CD4-positive, alpha-beta T cell treated with Interleukin-21 for 1 hour (primary cell): ENCODE results near the gene KIR3DL3.
"Not testable (repeated sequence)": the region's sequence is repeated elsewhere in the genome, so short reads cannot be mapped to it uniquely, and the experiment has no call there.

ENCODE experiments used
- DNase-seq: peaks from one replicate; pipeline ENCODE4 v3.0.0-alpha.2; 2020

The KIR3DL3 gene

DNA sequence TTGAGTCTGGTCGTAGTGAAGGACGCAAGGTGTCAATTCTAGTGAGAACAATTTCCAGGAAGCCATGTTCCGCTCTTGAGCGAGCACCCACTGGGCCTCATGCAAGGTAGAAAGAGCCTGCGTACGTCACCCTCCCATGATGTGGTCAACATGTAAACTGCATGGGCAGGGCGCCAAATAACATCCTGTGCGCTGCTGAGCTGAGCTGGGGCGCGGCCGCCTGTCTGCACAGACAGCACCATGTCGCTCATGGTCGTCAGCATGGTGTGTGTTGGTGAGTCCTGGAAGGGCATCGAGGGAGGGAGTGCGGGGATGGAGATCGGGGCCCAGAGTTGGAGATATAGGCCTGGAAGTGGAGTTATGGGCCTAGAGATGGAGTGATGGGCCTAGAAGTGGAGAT lies 14.1 kb downstream of the KIR3DL3 start, which contains the start of gene KIR2DL3:
TSS of gene KIR2DL3 (plus strand) at position 208 of the 400 bp plus-strand sequence. CDS start at position 241, 33 bp downstream.
- not testable (repeated sequence) for DNase-seq

DNA sequence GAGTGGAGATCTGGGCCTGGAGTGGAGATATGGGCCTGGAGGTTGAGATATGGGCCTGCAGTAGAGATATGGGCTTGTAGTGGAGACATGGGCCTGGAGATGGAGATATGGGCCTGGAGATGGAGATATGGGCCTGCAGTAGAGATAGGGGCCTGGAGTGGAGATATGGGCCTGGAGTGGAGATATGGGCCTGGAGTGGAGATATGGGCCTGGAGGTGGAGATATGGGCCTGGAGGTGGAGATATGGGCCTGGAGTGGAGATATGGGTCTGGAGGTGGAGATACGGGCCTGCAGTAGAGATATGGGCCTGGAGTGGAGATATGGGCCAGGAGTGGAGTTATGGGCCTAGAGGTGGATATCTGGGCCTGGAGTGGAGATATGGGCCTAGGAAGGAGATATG lies 14.5 kb downstream of the KIR3DL3 start:
- DNase-seq: no peak

DNA sequence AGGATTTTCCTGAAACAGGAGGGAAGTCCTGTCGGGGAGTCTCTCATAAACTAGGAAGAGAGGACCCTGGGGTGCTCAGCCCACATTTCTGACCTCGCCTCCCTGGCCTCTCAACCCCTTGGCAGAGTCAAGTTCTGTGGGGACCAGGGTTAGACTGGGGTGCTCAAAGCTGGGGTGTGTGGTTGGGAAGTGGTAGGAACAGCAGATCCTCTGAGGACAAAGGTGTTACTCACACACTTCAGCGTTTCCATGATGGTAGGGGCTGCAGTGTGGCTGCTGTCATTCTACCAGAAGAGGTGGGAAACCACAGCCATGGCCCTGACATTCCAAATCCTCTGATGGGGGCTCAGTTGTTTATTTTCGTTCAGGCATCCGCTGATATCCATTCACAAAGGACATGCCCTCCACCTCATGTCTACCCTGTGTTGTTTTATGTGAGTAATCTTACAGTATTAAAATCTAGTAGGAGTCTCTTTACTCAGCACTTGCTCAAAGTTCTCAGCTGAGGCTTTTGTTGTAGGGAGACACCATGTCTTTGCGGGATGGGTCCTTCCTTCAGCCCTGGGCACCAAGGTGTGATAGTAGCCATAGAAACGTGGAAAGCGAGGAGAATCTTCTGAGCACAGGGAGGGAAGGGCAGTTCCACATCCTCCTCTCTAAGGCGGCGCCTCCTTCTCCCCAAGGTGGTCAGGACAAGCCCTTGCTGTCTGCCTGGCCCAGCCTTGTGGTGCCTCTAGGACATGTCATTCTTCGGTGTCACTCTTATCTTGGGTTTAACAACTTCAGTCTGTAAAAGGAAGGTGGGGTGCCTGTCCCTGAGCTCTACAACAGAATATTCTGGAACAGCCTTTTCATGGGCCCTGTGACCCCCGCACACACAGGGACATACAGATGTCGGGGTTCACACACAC lies 15.6 kb downstream of the KIR3DL3 start:
- no peak for DNase-seq

DNA sequence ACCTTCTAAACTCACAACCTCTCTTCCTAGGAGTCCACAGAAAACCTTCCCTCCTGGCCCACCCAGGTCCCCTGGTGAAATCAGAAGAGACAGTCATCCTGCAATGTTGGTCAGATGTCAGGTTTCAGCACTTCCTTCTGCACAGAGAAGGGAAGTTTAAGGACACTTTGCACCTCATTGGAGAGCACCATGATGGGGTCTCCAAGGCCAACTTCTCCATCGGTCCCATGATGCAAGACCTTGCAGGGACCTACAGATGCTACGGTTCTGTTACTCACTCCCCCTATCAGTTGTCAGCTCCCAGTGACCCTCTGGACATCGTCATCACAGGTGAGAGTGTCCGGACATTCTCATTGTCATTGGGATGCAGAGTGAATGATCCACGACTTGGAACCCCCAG lies 17.7 kb downstream of the KIR3DL3 start:
- DNase-seq: not testable (repeated sequence)

DNA sequence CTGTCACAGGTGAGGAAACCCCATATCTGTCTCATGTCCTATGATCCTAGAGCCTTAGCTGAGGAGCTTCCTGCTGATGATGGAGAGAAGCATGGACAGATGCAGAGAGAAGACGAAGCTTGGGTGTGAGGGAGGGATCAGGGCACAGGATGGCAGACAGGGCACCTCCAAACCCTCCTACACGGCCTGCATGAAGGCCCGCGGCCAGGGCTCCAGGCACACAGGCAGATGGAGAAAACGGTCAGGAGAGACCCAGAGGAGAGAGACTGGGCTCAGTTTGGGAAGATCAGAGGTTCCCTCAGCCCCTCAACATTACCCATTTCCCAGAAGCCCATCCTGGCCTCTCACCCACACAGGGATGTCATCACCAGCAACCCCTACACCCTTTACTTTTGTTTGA lies 19.8 kb downstream of the KIR3DL3 start:
- not testable (repeated sequence) for DNase-seq

DNA sequence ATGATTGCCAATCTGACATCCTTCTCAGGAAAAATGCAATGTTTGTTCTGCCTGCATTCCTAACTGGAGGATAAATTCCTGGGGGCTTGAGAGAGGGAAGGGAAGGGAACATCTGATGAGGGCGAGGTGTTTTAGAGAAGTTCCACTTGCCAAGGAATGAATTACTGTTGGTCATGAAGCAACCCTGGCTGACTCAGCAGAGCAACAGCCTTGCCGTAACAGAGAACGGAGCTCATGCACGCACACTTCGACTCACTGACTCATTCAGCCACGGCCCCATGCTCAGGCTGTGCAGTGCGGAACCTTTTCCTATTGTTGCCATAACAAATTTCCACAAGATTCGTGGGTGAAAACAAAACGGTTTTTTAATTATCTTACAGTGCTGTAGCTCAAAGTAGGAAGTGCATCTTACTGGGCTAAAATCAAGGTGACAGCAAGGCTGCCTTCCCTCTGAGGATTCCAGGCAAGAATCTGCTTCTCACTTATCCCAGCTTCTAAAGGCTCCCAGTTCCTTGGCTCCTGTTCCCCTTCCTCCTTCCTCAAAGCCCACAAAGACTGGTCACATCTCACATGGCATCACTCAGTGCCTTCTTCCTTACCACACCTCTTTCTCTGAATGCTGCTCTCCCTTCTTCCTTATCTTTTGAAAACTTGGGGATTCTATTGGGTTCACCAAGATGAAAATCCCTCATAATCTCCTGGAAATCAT lies 23.5 kb downstream of the KIR3DL3 start:
- not testable (repeated sequence) for DNase-seq

DNA sequence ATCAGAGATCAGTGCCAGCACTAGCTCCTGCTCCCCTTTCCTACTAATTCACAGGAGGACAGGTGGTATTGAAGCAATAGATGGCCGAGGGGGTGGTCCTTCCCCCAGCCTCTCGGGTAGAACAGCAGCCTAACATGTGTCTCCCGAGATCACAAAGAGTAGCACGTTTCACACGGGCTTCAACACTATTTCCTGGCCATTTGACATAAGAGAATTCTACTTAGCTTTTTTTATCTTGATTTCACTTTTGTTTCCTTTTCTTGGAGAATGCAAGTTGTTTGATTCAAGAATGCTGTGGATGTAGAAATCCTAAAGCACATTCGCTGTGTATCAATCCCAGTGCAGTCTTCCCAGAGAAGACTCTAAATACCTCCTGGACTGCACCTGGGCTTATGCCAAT lies 26.0 kb downstream of the KIR3DL3 start:
- not testable (repeated sequence) for DNase-seq

DNA sequence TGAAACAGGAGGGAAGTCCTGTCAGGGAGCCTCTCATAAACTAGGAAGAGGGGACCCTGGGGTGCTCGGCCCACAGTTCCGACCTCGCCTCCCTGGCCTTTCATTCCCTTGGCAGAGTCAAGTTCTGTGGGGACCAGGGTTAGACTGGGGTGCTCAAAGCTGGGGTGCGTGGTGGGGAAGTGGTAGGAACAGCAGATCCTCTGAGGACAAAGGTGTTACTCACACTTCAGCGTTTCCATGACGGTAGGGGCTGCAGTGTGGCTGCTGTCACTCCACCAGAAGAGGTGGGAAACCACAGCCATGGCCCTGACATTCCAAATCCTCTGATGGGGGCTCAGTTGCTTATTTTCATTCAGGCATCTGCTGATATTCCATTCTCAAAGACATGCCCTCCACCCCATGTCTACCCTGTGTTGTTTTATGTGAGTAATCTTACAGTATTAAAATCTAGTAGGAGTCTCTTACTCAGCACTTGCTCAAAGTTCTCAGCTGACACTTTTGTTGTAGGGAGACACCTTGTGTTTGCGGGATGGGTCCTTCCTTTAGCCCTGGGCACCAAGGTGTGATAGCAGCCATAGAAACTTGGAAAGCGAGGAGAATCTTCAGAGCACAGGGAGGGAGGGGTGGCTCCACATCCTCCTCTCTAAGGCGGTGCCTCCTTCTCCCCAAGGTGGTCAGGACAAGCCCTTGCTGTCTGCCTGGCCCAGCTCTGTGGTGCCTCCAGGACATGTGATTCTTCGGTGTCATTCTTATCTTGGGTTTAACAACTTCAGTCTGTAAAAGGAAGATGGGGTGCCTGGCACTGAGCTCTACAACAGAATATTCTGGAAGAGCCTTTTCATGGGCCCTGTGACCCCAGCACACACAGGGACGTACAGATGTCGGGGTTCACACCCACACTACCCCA lies 32.2 kb downstream of the KIR3DL3 start:
- DNase-seq: not testable (repeated sequence)

DNA sequence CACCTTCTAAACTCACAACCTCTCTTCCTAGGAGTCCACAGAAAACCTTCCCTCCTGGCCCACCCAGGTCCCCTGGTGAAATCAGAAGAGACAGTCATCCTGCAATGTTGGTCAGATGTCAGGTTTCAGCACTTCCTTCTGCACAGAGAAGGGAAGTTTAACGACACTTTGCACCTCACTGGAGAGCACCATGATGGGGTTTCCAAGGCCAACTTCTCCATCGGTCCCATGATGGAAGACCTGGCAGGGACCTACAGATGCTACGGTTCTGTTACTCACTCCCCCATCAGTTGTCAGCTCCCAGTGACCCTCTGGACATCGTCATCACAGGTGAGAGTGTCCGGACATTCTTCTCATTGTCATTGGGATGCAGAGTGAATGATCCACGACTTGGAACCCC lies 34.3 kb downstream of the KIR3DL3 start:
- not testable (repeated sequence) for DNase-seq

DNA sequence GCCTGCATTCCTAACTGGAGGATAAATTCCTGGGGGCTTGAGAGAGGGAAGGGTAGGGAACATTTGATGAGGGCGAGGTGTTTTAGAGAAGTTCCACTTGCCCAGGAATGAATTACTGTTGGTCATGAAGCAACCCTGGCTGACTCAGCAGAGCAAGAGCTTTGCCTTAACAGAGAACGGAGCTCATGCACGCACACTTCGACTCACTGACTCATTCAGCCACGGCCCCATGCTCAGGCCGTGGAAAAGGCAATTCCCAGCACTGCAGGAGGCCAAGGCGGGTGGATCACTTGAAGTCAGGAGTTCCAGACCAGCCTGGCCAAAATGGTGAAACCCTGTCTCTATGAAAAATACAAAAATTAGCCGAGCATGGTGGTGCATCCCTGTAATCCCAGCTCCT lies 40.0 kb downstream of the KIR3DL3 start:
- DNase-seq: not testable (repeated sequence)

DNA sequence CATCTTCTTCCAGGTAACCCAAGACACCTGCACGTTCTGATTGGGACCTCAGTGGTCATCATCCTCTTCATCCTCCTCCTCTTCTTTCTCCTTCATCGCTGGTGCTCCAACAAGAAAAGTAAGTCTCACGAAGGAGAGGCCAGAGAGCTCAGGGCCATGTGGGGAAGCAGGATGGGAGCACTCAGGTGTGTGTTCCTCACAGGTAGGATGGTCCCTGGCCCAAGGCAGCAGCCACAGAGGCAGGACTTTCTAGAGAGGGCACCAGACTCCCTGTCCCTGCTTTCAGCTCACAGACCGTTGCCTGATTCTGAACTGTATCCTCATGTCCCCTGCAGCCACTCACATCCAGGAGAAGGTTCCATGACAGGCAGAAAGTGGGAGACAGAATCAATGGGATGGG lies 42.2 kb downstream of the KIR3DL3 start:
- not testable (repeated sequence) for DNase-seq

DNA sequence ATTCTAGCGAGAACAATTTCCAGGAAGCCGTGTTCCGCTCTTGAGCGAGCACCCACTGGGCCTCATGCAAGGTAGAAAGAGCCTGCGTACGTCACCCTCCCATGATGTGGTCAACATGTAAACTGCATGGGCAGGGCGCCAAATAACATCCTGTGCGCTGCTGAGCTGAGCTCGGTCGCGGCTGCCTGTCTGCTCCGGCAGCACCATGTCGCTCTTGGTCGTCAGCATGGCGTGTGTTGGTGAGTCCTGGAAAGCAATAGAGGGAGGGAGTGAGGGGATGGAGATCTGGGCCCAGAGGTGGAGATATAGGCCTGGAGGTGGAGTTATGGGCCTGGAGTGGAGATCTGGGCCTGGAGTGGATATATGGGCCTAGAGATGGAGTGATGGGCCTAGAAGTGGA lies 45.4 kb downstream of the KIR3DL3 start, which contains the start of gene KIR2DL1:
TSS of gene KIR2DL1 (plus strand) at position 148 of the 400 bp plus-strand sequence. CDS start at position 206, 58 bp downstream.
- not testable (repeated sequence) for DNase-seq

DNA sequence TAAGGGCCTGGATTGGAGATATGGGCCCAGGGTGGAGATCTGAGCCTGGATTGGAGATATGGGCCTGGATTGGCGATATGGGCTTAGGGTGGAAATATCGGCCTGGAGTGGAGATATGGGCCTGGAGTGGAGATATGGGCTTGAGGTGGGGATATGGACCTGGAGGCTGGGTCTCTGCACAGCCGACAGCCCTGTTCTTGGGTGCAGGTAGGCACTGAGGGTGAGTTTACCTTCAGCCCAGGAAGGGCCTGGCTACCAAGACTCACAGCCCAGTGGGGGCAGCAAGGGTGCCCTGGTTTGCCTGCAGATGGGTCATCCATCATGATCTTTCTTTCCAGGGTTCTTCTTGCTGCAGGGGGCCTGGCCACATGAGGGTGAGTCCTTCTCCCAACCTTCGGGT lies 46.3 kb downstream of the KIR3DL3 start:
- not testable (repeated sequence) for DNase-seq

DNA sequence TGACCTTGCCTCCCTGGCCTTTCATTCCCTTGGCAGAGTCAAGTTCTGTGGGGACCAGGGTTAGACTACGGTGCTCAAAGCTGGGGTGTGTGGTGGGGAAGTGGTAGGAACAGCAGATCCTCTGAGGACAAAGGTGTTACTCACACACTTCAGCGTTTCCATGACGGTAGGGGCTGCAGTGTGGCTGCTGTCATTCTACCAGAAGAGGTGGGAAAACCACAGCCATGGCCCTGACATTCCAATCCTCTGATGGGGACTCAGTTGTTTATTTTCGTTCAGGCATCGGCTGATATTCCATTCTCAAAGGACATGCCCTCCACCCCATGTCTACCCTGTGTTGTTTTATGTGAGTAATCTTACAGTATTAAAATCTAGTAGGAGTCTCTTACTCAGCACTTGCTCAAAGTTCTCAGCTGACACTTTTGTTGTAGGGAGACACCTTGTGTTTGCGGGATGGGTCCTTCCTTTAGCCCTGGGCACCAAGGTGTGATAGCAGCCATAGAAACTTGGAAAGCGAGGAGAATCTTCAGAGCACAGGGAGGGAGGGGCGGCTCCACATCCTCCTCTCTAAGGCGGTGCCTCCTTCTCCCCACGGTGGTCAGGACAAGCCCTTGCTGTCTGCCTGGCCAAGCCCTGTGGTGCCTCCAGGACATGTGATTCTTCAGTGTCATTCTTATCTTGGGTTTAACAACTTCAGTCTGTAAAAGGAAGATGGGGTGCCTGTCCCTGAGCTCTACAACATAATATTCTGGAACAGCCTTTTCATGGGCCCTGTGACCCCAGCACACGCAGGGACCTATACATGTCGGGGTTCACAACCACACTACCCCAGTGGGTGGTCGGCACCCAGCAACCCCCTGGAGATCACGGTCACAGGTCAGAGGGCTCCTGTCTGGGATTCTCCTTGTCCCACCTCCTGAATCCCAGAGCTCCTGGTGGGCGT lies 47.0 kb downstream of the KIR3DL3 start:
- DNase-seq: not testable (repeated sequence)

DNA sequence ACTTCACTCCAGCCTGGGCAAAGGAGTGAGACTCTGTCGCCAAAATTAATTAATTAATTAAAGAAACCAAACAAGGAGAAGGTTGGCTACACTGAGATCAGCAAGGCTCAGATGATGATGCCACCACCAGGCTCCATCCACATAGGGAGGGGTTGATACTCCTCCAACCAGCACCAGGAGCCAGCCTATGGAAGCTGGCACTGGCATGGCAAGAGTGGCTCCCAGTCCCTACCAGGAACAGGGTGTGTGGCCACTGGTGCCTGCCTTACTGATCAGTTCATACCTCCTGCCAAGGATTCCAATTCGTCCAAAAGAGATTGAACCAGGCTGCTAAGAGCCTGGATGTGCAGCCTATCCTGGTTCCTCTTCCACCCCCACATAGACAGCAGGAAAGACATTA lies 48.4 kb downstream of the KIR3DL3 start:
- DNase-seq: not testable (repeated sequence)

DNA sequence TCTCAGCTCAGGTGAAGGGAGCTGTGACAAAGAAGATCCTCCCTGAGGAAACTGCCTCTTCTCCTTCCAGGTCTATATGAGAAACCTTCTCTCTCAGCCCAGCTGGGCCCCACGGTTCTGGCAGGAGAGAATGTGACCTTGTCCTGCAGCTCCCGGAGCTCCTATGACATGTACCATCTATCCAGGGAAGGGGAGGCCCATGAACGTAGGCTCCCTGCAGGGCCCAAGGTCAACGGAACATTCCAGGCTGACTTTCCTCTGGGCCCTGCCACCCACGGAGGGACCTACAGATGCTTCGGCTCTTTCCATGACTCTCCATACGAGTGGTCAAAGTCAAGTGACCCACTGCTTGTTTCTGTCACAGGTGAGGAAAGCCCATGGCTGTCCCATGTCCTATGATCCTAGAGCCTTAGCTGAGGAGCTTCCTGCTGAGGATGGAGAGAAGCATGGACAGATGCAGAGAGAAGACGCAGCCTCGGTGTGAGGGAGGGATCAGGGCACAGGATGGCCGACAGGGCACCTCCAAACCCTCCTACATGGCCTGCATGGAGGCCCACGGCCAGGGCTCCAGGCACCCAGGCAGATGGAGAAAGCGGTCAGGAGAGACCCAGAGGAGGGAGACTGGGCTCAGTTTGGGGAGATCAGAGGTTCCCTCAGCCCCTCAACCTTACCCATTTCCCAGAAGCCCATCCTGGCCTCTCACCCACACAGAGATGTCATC lies 51.0 kb downstream of the KIR3DL3 start:
- DNase-seq: not testable (repeated sequence)

DNA sequence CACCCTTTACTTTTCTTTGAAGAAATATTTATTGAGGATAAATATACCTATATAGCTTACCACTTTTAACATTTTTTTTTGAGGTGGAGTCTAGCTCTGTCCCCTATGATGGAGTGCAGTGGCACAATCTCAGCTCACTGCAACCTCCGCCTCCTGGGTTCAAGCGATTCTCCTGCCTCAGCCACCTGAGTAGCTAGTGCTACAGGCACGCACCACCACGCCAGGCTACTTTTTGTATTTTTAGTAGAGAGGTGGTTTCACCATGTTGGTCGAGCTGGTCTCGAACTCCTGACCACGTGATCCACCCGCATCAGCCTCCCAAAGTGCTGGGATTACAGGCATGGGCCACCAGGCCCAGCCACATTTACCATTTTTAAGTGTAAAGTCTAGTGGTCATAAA lies 51.6 kb downstream of the KIR3DL3 start:
- not testable (repeated sequence) for DNase-seq

DNA sequence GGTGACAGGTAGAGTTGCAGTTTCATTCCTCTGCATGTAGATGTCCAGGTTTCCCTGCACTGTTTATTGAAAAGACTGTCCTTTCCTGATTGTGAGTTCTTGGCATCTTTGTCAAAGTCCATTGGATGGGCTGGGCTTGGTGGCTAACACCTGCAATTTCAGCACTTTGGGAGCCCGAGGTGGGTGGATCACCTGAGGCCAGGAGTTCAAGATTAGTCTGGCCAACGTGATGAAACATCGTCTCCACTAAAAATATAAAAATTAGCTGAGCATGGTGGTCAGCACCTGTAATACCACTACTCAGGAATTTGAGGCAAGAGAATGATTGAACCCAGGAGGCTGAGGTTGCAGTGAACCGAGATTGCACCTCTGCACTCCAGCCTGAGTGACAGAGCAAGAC lies 53.6 kb downstream of the KIR3DL3 start:
- not testable (repeated sequence) for DNase-seq

DNA sequence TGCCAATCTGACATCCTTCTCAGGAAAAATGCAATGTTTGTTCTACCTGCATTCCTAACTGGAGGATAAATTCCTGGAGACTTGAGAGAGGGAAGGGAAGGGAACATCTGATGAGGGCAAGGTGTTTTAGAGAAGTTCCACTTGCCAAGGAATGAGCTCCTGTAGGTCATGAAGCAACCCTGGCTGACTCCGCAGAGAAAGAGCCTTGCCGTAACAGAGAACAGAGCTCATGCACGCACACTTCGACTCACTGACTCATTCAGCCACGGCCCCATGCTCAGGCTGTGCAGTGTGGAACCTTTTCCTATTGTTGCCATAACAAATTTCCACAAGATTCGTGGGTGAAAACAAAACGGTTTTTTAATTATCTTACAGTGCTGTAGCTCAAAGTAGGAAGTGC lies 54.7 kb downstream of the KIR3DL3 start:
- not testable (repeated sequence) for DNase-seq

DNA sequence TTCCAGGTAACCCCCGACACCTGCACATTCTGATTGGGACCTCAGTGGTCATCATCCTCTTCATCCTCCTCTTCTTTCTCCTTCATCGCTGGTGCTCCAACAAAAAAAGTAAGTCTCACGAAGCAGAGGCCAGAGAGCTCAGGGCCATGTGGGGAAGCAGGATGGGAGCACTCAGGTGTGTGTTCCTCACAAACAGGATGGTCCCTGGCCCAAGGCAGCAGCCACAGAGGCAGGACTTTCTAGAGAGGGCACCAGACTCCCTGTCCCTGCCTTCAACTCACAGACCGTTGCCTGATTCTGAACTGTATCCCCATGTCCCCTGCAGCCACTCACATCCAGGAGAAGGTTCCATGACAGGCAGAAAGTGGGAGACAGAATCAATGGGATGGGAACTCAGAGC lies 58.7 kb downstream of the KIR3DL3 start:
- not testable (repeated sequence) for DNase-seq
